Endothelial cell (in vitro differentiated cells): ENCODE measurements around the gene SRGAP3. TPM values are rescaled to one million over a fixed set of nuclear protein-coding genes. Genes with fewer than 3 reads are reported as not detected.

ENCODE experiments used
- DNase-seq: peaks from one replicate; pipeline ENCODE4 v3.0.0; 2021; ENCODE audit warnings: low spot score
- H3K27ac Mint-ChIP-seq: one replicate; pipeline ENCODE4 v1.8.0; 2021; ENCODE audit warnings: mixed read lengths, inconsistent platforms; ENCODE audit not compliant: unreplicated experiment
- H3K27me3 Mint-ChIP-seq: one replicate; pipeline ENCODE4 v1.8.0; 2021; ENCODE audit warnings: mild to moderate bottlenecking, moderate library complexity, mixed read lengths, inconsistent platforms; ENCODE audit not compliant: unreplicated experiment
- H3K36me3 Mint-ChIP-seq: one replicate; pipeline ENCODE4 v1.8.0; 2021; ENCODE audit warnings: mild to moderate bottlenecking, low read depth, mixed read lengths, inconsistent platforms; ENCODE audit not compliant: unreplicated experiment
- H3K4me1 Mint-ChIP-seq: one replicate; pipeline ENCODE4 v1.8.0; 2021; ENCODE audit warnings: mild to moderate bottlenecking, mixed read lengths, inconsistent platforms; ENCODE audit not compliant: unreplicated experiment
- H3K4me3 Mint-ChIP-seq: one replicate; pipeline ENCODE4 v1.8.0; 2021; ENCODE audit warnings: mild to moderate bottlenecking, mixed read lengths, inconsistent platforms; ENCODE audit not compliant: unreplicated experiment
- H3K9me3 Mint-ChIP-seq: one replicate; pipeline ENCODE4 v1.8.0; 2021; ENCODE audit warnings: mixed read lengths, inconsistent platforms; ENCODE audit not compliant: unreplicated experiment
- CTCF ChIP-seq: fragments of 200-600 bp; sonication (generic); IDR thresholded peaks from one replicate; pipeline ENCODE4 v1.5.0; 2021; ENCODE audit warnings: antibody characterized with exemption; ENCODE audit not compliant: unreplicated experiment
- total RNA-seq: library from RNA; stranded (reverse); fragmentation: NEBNext Ultra II Directional; extraction: Animal tissue kit (Norgen Biotek cat#: 25700); gene quantifications from one replicate; pipeline ENCODE4 v1.2.1, GENCODE V29; 2021; ENCODE audit not compliant: unreplicated experiment

Gene SRGAP3
- total RNA-seq, 1 donor from 2014 or later = 12.0 TPM

- Mint-ChIP-seq H3K36me3 (no peaks in the 10 kb centered on the region), H3K4me1 (no peaks in the 10 kb centered on the region), H3K9me3 (no peaks in the 10 kb centered on the region), H3K4me3 (no peak overlapping the region), H3K27me3 (peaks cover 4% of the 10 kb centered on the region), H3K27ac (no peak overlapping the region)
- TF ChIP-seq CTCF = no peak
- DNase-seq = no peak
Measured at GRCh38 chr3:9217784-9218513, 31.5 kb downstream of the SRGAP3 start.

GRCh38 chr3:9216736-9217135 is 32.7 kb downstream of the SRGAP3 start:
- no peaks in the 10 kb centered on the region for H3K9me3 Mint-ChIP-seq
- no peaks in the 10 kb centered on the region for H3K36me3 Mint-ChIP-seq
- no peak for TF ChIP-seq CTCF
- H3K27ac Mint-ChIP-seq = no peak overlapping the region
- no peak for DNase-seq
- no peak overlapping the region for H3K4me3 Mint-ChIP-seq
- peaks cover 4% of the 10 kb centered on the region for H3K27me3 Mint-ChIP-seq
- H3K4me1 Mint-ChIP-seq = no peaks in the 10 kb centered on the region

GRCh38 chr3:9214599-9214998 is 34.8 kb downstream of the SRGAP3 start:
- Mint-ChIP-seq H3K9me3 (no peaks in the 10 kb centered on the region), H3K36me3 (no peaks in the 10 kb centered on the region), H3K27ac (no peak overlapping the region), H3K27me3 (peaks cover 4% of the 10 kb centered on the region), H3K4me1 (no peaks in the 10 kb centered on the region), H3K4me3 (no peak overlapping the region)
- no peak for TF ChIP-seq CTCF
- DNase-seq = no peak

- H3K9me3 Mint-ChIP-seq = no peaks in the 10 kb centered on the region
- H3K27me3 Mint-ChIP-seq = peaks cover 4% of the 10 kb centered on the region
- TF ChIP-seq CTCF = no peak
- H3K4me3 Mint-ChIP-seq = no peak overlapping the region
- H3K27ac Mint-ChIP-seq = no peak overlapping the region
- no peaks in the 10 kb centered on the region for H3K36me3 Mint-ChIP-seq
- H3K4me1 Mint-ChIP-seq = no peaks in the 10 kb centered on the region
- DNase-seq = no peak
Measured at GRCh38 chr3:9214185-9214584, 35.3 kb downstream of the SRGAP3 start.

GRCh38 chr3:9213019-9213634 is 36.3 kb downstream of the SRGAP3 start:
- Mint-ChIP-seq H3K27ac (no peak overlapping the region), H3K4me1 (no peaks in the 10 kb centered on the region), H3K27me3 (peaks cover 4% of the 10 kb centered on the region), H3K9me3 (no peaks in the 10 kb centered on the region), H3K4me3 (no peak overlapping the region), H3K36me3 (no peaks in the 10 kb centered on the region)
- TF ChIP-seq CTCF = no peak
- DNase-seq = no peak
